Tibial nerve (tissue), 4 donors: Measurements from ENCODE around the gene MAP4K2.

ENCODE experiments used
- EP300 ChIP-seq, 2 donors: sonication (generic); formaldehyde crosslinking; IDR thresholded peaks; one replicate each; pipeline ENCODE4 v1.6.1; 2017; ENCODE audit warnings: antibody characterized with exemption in 2 of 2, mild to moderate bottlenecking in 1 of 2
- POLR2A ChIP-seq, 2 donors: fragments of 450-650 bp; IDR thresholded peaks; one replicate each; pipeline ENCODE4 v1.6.1; 2017; ENCODE audit warnings: antibody characterized with exemption in 2 of 2, mild to moderate bottlenecking in 2 of 2, moderate library complexity in 2 of 2
- TF ChIP-seq, protein P1 (sequence below), 5 experiments: fragments of 200-600 bp in 3 of 5; fragments of 450-650 bp in 2 of 5; sonication (generic) in 3 of 5; IDR thresholded peaks; one replicate each; pipeline ENCODE4 v1.5.1; 2016 to 2019; ENCODE audit warnings: antibody characterized with exemption in 5 of 5, mild to moderate bottlenecking in 3 of 5, moderate library complexity in 2 of 5

DNA sequence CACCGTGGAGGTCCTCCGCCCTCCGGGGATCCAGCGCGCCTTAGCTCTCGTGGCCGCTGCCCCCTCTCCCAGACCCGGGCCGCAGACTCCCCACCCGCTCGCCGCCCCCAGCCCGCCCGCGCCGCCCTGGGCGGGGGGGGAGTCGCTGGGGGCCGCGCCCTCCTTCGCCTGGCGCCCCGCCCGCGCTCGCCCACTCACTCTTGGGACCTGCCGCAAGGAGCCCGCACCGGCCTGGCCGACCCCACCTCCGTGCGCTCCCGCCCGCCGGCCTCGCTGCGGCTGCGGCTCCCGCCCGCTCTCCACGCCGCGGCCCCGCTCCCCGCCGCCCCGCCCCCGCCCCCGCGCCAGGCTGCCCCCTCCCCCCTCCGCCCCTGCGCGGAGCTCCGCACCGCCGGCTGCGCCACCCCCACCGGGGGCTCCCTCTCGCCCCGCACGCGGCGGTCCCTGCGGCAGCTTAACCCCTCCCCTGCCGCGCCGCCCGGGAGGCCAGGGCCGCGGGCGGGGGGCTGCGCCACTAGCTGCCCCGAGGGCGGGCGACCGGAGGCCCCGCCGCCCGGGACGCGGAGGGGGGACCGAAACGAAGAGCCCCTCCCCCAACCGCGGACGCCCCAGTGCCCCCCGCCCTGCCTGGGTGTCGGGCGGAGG lies 58.3 kb downstream of the MAP4K2 start:
- TF ChIP-seq POLR2A (IDR thresholded peaks at IDR 0.05) (no peak), EP300 (IDR thresholded peaks at IDR 0.05) (no peak)
- TF ChIP-seq, protein P1, sequence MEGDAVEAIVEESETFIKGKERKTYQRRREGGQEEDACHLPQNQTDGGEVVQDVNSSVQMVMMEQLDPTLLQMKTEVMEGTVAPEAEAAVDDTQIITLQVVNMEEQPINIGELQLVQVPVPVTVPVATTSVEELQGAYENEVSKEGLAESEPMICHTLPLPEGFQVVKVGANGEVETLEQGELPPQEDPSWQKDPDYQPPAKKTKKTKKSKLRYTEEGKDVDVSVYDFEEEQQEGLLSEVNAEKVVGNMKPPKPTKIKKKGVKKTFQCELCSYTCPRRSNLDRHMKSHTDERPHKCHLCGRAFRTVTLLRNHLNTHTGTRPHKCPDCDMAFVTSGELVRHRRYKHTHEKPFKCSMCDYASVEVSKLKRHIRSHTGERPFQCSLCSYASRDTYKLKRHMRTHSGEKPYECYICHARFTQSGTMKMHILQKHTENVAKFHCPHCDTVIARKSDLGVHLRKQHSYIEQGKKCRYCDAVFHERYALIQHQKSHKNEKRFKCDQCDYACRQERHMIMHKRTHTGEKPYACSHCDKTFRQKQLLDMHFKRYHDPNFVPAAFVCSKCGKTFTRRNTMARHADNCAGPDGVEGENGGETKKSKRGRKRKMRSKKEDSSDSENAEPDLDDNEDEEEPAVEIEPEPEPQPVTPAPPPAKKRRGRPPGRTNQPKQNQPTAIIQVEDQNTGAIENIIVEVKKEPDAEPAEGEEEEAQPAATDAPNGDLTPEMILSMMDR (IDR thresholded peaks at IDR 0.05) = no peak
